ENCODE results near the gene MACROH2A2.
"Not testable (repeated sequence)": the region's sequence is repeated elsewhere in the genome, so short reads cannot be mapped to it uniquely, and the experiment has no call there.

Gene MACROH2A2

DNA sequence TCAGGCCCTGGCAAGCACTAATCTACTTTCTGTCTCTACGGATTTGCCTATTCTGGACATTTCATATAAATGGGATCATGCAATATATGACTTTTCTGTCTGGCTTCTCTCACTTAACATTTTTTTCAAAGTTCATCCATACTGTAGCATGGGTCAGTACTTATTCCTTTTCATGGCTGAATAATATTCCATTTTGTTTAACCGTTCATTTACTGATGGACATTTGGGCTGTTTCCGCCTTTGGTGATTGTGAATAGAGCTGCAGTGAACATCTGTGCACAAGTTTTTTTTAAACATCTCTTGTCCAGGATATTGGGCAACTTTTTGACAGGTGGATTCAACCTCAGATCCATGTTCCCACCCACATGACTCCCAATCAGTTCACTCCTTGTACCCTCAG lies 49.0 kb downstream of the MACROH2A2 start:
- DNase-seq (ENCODE audit: low spot score) = no peak

DNA sequence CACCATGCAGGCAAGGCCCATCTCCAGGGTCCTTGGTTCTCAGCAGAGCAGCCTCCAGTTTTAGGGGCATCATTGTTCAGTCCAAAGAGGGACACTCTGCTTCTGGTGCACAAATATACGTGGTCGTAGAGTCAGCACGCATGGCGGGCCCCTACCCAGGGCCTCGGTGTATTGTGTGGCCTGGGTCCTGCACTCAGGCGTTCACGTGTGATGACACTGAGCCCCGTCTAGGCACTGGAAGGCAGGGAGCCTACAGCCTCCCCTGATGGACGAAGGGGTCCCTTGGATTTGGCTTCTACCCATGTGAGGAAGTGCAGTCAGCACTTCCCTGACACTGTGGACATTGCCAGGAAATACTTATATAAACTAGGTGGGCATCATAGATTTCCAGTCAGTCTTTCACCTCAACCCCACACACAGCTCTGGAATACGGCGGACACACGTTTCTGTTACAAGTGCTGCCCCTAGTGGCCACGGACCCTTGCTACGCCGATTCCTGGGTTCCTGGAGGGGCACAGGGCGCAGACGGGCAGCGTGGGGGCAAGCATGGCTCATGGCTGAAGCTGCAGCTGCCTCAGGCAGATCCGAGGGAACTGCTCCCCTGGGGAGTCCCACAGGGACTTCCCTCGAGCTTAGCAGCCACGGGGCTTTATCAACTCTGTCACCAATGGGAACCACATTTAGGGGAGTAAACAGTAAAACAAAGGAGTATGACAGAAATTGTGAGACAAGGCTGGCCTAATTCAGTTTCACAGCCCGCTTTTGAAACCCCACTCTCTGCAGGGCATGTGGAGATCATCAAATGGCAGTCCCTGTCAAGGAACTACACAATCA lies 54.5 kb downstream of the MACROH2A2 start:
- DNase-seq (ENCODE audit: low spot score) = peak; percentile 38

DNA sequence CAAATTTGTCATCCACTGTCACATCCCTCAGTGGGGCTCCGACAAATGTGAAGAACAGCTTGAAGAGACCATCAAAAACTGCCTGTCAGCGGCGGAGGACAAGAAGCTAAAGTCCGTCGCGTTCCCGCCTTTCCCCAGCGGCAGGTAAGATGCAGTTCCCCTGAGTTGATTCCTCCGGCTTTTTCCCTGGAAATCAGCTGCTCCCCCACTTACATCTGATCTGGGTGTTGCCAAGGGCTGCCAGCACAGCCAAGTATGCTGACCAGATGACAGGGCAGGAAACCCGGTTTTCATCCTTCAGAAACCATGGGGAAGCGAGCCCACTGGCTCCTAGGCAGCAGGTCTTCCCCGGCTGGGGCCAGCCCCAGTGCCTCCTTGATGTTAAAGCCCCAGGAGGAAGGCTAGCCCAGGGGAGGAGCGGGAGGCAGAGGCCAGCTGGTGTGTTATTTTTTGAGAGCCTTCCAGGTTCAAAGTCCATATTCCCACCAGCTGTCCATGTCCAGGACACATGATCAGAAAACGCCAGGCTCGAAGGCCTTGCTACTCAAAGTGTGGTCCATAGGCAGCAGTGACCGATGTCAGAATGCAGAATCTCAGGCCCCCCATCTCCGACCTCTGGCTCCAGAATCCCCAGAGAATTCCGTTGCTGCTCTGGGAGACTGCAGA lies 56.6 kb downstream of the MACROH2A2 start:
- DNase-seq (ENCODE audit: low spot score) = no peak

DNA sequence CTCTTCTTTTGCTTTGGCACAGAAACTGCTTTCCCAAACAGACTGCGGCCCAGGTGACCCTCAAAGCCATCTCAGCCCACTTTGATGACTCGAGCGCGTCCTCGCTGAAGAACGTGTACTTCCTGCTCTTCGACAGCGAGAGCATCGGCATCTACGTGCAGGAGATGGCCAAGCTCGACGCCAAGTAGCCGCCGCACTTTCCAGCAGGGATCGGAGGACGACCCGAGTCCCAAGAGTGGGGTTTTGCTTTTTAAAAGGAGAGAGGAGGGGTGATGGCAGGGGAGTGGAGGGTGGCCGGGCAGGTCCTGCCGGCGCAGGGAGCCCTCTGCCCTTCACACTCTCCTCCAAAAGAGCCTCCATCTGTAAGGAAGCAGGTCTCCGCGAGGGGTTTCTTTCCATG lies 58.9 kb downstream of the MACROH2A2 start:
- DNase-seq (ENCODE audit: low spot score) = no peak

DNA sequence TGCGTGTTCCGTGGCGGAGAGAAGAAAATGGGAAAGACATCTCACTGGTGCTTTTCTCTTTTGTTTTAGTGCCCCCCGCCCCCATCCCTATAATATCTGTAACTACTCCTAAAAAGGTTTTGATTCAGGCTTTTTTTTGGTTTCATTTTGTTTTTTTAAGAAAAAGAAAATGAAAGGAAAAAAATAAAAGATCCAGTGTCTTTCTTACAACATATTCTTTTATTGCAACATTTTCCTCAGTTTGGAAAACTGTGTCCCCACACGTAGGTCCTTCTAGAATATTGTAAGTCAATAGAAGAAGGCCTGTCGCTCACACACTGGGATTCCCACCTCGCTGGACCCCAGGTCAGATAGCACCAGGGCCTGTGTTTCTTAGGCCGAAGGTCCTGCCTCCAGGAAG lies 59.4 kb downstream of the MACROH2A2 start:
- DNase-seq (ENCODE audit: low spot score) = no peak

DNA sequence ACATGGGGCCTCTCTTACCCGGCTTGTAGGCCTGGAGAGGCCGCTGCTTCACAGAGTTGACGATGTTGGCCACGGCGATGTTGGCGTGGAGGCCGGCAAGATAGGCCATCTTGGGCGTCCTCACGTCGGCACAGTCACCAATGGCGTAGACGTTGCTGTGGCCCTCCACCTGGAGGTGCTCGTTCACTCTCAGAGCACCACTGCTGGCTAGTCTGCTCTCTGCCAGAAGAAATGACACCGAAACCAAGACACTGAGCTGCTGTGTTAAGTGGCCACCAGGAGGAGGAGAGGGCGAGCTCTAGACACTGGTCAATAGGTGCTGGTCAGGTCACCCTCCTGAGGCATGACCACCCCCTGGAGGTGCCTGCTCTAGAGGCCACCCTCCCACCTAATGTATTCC lies 62.3 kb downstream of the MACROH2A2 start:
- DNase-seq (ENCODE audit: low spot score) = no peak

DNA sequence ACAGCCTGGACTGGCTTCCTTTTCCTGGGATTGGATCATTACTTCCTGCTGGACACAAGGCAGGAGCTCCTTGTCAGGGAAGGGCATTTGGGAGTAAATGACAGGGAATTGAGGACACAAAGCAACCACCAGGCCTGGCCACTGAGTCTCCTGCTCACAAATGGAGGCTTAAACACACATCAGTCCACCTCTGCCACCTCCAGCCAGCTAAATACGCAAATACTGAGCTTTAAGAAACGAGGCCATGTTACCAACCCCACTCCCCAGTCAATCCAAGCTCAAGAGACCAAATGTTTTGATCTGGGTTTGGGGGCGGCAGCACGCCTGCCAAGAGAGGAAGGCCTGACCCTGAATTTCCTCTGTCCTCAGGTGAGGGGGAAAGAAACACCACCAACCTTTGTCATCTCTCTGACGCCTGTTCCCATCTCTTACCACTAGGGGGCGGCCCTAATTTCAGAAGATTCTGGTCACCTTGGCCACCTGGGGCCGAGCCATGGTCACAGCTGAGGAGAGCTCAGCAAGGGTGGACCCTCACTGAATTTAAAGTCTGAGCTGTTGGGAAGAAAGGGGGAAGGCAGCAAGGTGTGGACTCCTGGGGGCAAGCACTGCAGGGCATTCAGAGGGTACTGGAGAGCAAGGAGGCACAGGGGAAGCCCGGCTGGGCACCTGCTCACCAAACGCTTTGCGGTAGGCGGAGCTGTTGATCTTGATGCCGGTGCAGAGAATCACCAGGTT lies 63.5 kb downstream of the MACROH2A2 start:
- peak; percentile 76 for DNase-seq (ENCODE audit: low spot score)

DNA sequence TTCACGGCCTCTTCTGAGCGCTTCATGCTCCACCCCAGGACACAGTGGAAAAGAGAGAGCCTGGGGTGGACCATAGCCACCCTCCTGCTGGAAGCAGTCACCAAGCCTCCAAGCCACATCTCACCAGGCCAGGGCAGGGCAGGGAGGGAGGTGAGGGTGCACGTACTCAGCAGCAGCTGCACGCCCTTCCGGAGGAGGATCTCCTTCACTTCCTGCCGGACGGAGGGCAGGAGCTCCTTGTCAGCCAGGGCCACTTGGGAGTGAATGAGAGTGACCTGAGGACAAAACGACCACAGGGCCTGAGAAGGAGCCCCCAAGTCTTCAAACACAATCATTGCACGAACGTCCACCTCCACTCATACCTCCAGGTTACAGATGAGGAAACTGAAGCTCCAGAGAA lies 65.0 kb downstream of the MACROH2A2 start:
- no peak for DNase-seq (ENCODE audit: low spot score)

DNA sequence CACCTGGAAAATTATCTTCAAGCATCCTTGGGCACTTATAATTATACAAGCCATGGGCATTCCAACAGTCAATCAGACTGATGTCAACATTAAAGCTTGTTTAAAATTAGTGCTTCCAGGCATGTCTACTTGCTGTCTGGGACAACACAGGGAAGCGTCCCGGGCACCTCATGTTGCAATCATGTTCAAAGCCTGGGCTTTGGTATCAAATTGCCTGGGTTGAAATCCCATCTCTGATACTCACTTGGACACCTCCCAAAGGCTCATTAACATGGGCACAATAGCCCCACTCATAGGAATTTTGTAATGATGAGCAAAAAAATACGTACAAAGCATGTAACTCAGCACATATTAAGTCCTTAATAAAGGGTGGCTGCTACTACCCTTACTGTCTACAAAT lies 65.5 kb downstream of the MACROH2A2 start:
- DNase-seq (ENCODE audit: low spot score) = no peak

DNA sequence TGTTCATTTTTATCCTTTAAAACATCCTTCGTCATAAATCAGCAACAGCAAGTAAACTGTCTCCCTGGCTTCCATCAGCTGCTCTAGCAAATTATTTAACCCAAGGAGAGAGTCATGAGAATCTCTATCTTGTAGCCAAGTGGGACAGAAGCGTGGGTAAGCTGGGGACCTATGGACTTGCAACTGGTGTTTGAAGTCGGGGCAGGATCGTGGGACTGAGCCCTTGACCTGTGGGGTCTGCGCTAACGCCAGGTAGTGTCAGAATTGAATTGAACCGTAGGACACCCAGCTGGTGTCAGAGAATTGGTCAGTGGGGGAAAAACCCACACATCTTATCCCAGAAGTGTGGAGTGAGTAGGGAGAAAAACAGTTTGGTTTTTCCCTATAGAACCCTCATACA lies 66.6 kb downstream of the MACROH2A2 start:
- DNase-seq (ENCODE audit: low spot score) = no peak

DNA sequence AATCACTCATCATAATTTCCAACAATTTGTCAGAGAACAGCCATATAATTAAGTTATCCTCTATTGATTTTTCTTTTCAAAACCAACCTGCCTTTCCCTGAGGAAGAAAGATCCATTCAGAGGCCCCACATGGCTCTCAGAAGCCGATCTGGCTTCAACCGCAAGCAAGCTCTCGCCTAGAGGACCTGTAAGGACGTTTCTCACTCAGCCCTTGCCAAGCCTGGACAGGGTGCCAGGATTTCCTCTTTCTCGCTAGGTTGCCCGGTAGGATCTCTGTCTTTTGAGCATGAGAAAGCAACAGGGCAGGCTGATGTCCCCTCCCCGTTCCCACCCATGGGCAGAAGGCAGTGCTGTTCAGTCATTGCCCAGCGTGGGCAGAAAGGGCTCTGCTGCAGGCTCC lies 67.0 kb downstream of the MACROH2A2 start:
- DNase-seq (ENCODE audit: low spot score) = no peak

DNA sequence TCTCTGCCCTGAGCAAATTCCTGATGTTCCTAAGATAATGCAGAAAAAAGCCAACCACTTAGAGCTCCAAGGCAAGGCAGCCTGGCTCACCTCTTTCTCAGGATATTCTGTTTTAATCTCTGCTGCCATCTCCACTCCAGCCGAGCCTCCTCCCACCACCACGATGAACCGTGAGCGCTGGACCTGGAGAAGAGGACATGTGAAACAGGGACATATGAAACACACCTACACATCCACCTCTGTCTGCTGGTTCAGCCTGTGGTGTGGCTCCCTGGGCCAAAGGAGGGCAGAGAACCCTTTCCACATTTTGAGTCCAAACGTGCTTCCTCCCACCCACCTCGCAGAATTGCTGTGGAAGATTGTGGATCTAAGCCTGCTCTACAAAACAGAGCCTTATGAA lies 67.8 kb downstream of the MACROH2A2 start:
- DNase-seq (ENCODE audit: low spot score) = no peak

DNA sequence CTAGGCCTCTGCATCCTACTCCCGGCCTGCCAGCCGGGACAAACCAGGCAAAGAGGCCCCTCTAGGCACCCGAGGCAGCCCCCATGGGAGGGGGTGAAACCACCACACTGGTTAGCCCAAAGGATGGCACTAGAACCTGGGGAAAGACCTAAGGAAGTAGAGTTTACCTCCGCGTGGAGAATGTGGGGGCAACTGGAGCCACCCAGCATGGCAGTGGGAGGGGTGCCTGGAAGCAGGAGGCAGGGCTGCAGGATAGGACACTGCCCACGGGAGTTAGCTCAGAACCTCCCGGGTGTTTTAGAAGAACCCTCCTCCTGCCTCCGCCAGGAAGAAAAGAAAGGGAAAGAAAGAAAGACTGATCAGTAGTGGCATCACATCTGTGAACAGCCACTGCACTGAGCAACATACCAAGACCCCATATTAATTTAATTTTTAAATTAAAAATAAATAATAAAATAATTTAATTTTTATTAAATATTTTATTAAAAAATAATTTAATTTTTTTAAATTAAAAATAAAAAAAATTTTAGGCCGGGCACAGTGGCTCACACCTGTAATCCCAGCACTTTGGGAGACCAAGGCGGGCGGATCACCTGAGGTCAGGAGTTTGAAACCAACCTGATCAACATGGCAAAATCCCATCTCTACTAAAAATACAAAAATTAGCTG lies 68.8 kb downstream of the MACROH2A2 start:
- DNase-seq (ENCODE audit: low spot score) = no peak

DNA sequence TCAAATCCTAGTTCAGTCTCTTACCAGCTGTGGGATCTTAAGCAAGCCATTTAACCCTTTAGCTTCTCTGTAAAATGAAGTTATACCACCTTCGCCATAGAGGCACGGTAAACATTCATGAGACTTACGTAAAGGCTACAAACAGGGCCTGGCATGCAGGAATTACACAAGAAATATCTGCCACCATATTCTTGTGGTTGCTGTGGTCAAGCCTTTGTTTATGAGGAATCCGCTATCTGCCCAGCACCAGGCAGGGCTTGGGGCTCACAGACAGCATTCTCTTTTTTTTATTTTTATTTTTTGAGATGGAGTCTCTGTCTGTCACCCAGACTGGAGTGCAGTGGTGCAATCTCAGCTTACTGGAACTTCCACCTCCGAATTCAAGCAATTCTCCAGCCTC lies 70.1 kb downstream of the MACROH2A2 start:
- no peak for DNase-seq (ENCODE audit: low spot score)

DNA sequence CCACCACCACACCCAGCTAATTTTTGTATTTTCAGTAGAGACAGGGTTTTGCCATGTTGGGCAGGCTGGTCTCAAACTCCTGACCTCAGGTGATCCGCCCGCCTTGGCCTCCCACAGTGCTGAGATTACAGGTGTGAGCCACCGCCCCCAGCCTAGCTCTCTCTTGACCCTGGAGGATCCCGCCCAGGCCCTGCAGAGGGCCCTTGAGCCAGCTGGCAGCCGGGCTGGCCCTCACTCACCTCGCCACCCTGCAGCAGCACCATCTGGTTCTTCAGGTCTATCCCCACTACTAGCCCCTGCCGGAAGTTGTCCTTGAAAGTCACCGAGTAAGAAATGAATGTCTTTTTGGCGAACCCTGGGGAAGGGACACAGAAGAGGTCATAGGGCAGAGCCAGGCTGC lies 70.5 kb downstream of the MACROH2A2 start:
- DNase-seq (ENCODE audit: low spot score) = not testable (repeated sequence)

DNA sequence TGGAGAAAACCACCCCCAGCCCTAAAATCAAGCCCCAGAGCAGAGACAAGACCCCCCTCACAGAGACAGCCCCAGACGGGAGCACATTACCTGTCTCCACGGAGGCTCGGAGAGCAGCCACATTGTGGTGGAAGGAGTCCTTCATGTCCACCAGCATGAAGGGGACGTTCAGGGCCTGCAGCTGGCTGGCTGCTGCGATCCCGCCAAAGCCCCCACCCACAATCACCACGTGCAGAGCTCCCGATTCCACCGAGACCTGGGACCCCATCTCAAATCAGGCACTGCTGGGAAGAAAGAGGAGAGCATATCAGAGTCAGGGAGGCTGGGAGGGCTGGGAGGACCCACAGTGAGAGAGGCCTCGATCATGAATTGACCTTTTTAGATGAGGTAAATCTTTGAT lies 71.2 kb downstream of the MACROH2A2 start:
- DNase-seq (ENCODE audit: low spot score) = no peak

DNA sequence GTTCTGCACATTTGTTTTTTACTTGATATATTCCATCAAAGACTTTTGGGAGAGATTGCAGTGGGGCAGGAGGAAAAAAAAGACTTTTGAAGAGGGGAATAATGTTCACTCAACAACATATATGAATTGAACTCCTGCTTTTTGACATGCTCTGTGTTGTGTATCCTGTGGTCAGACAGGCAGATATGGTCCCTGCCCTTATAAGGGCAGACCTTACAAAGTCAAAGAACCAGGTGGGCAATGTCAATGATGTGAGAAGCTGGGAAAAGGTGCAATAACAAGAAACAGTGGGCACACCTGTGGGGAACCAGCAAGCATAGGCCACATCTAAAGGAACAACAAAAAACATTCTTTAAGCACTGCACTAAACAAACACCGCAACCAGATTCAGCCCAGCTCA lies 71.8 kb downstream of the MACROH2A2 start:
- DNase-seq (ENCODE audit: low spot score) = no peak

DNA sequence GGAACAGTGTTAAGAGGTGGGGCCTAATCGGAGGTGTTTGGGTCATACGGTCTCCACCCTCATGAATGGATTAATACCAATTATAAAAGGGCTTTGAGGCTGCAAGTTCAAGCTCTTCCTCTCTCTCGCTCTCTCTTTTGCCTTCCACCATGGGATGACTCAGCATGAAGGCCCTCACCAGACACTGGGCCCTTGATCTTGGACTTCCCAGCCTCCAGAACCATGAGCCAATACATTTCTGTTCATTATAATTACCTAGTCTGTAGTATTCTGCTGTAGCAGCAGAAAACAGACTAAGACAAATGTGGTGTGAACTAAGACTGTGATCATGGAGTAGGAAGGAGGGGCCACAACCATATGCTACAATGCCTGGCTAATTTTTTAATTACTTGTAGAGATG lies 72.3 kb downstream of the MACROH2A2 start:
- no peak for DNase-seq (ENCODE audit: low spot score)

DNA sequence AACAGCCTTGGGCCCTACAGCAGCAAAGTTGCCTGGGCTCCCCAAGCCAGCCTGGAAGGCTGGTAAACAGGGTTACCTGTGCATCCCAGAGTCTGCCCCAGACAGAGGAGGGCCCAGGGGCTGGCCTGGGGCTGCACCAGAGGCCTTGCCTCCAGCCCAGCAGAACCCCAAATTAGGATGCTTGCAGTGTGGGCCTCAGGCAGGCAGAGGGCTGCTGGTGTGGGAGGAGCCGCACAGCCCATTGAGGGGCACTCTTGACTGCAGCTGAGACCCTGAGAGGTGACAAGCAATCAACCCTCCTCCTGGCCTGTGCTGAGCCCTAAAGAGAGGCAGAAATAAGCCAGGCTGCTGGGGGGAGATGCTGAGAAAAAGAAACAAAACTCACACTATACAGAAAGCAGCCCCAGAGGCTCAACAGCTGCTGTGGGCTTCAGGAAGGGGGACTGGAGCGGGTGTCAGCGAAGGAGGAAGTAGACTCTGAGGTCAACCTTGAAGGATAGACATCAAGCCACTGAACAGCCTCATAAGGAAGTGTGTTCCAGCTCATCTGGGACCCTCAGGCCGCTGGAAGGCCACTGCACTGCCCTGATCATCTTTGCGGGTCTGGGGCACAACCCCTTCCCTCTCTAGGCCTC lies 73.4 kb downstream of the MACROH2A2 start:
- DNase-seq (ENCODE audit: low spot score) = no peak

DNA sequence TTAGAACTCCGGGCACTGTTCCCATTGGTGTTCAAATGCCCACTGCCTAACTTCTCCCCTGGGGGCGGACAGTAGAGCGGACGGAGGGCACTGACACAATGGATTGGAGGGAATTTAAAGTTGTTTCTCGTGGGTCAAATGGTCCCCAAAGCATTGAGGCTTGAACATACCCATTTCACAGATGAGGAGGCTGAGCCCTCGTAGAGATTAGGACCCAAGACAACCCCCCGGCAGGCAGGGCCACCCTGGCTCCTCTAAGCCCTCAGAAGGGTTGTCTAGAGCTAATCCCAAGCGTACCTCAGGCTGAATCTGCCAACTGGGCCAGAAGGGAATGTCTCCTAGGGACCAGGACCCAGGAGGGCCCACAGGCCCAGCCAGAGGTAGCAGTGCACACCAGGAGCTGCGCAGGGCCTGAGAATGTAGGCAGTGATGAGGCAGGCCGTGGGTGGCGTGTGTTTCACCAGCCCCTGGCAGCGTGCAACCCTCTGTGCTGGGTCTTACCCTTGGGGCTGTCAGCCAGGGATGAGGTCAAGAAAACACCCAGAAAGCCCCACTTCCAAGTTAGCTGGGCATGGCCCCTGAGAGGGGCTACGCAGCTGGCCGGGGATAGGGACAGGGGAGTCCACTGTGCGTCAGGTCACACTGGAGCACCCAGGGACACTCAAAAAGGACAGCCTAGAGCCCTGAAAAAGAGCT lies 74.2 kb downstream of the MACROH2A2 start:
- DNase-seq (ENCODE audit: low spot score) = no peak

DNA sequence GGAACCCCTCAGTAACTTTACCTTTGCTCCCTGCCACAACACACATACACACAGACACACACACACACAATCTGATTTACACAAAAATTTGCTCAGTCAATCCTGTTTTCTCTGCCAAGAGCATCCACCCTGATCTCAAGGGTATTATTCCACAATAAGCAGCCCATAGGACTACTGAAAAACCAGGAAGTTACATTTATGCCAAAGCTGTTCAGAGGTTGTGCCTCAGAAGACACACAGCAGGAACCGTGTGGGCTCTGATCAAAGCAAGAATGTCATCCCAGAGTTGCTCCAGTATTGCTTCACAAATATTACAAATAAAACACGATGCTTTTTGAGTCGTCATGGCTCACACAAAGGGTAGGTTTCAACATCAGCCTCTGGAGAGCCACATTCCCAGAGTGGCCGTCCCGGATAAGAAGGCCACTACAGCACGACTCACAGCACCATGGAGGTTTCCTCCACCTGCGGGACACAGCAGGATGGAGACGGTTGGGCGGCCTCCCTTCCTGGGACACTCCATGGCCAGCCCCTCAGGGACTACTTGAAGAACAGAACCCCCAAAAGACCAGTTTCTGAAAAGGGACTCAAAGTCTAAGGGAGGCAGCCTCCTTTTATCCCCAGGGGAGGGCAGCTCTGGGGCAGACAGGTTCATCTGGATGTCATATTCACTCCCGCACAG lies 78.4 kb downstream of the MACROH2A2 start:
- DNase-seq (ENCODE audit: low spot score) = peak; percentile 79

All from GM03348 (cell line).